ENCODE data around the gene CYP2U1.

The CYP2U1 gene

DNA sequence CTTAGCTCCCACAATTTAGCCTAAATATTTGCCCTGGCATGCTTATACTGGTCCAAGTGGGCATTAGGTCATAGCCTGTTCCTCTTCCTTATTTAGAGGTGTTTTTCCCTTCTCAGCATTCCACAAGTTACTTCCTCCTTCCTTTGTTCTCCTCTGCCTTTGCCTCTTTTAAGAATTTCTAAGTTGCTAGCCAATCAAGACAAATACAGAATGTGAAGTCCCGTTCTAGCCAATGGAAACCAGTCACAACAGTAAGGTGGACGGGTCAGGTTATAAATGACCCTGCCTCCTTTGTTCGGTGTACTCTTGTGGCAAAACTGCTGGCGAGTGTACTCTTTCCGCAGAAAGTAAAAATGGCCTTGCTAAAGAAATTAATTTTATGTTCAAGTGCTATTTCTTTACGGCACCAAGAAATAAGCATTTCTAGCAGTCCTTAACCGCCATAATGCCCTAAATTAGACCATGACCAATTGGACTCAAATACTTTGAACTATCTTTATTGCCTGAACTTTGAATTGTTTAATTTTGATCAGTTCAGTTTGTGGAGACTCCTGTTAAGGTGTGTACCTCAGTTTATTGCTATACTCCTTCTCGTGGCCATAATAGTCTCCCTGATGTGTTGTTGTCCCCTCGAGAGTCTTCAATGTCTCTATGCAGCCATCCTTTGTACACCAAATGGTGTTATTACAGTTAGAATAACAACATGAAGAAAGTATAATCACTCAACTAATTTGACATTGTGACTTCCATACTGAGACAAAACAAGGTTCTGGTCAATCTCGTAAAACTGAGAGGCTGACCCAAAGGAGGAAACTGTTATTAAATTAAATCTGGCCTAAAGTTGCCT, 56.8 kb downstream of the CYP2U1 start:
- DNase-seq: no peak

DNA sequence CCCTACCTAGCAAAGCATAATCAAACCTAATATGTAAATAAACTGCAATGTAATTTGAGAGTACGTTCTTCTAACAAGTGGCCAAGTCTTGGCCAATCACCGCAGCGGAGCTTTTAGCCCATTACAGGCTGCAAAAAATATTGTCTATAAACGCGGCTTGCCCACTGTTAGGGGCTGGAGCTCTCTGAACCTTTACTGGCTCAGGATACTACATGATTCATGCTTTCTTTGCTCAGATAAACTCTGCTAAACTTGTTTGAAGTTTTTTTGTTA, 57.4 kb downstream of the CYP2U1 start:
- DNase-seq: no peak

DNA sequence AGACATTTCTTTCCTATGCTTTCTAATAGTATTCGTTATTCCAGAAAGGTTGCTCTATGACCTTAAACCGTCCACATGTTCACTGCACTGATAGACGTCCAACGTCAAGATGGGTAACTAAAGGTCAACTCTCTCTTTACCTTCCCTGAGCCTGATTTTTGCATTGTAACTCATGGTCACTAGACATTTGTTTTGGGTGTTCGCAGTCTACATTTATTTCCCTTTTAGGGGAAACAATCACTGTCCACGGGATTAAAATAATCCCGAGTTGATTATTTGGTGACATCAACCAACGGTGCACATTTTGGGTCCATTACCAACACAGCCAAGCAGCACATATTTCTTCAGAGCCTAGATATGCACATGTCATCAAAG, 57.8 kb downstream of the CYP2U1 start:
- DNase-seq: no peak

DNA sequence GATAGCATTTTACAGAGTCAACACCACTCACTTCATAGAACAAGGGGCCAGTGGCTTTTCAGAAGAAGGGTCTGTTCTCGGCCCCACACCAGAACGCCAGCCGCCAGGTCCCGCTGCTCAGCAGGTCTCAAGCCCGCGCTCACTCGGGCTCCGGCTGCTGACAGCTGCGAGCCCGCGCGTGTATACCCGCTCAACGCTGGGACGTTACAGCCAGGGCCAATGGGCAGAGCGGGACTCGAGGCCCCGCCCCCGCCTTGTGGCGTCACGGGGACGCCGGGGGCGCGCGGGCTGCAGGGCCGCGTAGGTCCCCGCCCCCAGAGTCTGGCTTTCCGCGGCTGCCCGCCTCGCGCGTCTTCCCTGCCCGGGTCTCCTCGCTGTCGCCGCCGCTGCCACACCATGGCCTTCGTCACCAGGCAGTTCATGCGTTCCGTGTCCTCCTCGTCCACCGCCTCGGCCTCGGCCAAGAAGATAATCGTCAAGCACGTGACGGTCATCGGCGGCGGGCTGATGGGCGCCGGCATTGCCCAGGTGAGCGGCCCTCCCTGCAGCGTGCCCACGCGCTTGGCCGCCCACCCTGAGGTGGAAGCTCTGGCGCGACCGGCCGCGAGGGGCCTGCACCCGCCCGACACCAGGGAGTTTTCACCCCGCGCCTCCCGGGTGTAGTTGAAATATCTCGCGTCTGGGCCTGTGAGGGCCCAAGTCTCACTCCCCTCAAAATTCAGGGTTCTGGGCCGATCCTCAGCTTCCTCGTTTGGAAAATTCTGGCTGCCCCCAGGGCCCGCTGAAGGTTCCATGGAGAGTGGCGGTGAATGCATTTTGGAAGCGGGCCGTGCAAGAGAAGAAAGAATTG, 58.4 kb downstream of the CYP2U1 start, which contains the start of gene HADH:
HADH (plus strand) TSS at position 353 of the 850 bp plus-strand sequence; CDS start at position 397, 44 bp downstream.
- DNase-seq: peak; percentile 86 to 97 (median 90)

DNA sequence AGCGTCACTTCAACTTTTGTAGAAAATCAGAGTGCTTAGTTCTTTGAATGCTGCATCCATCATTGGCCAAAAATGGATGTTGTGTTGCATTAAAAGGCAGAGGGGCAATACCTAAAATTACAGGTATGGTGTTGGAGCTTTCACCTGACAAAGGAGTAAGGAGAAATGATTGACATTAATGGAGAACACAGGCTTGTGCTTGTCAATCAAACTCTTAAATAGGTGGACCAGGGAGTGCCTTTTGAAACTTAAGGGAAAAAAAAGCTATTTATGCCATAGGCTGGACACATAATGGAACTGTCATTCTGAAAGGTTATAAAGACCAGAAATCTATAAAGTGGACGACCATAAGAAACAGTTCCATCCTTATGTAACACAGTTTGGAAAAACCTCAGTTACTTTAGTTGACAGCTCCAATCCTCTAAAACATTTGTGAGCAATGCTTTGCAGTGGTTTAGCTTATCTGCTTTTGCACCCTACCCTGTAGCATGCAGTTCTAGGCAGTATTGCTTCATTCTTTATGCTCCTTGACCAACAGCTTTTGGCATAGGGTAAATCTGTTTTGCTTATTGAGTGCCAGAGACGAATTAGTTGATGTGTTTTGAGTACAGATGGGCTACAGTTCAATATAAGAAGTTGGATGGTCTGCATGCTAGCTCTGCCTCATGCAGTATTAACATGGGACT, 60.7 kb downstream of the CYP2U1 start:
- no peak for DNase-seq

DNA sequence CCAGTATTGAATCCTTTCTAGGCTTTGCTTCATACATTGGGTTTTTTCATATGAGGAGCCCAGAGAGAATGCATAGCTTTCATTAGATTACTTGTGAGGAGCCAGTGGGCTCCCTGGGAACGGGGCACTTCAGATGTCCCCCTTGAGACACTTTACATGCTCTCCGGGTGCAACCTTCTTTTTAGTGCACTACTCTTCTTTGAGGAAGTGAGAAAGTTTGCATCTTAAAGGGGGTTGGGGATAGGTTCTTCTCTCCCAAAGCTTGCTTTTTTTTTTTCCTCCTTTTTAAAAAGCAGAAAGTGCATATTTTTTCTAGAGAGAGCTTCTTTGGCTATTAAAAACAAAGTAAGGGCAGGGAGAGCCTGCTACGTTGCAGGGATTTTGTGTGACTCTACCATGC, 62.6 kb downstream of the CYP2U1 start:
- no peak for DNase-seq

DNA sequence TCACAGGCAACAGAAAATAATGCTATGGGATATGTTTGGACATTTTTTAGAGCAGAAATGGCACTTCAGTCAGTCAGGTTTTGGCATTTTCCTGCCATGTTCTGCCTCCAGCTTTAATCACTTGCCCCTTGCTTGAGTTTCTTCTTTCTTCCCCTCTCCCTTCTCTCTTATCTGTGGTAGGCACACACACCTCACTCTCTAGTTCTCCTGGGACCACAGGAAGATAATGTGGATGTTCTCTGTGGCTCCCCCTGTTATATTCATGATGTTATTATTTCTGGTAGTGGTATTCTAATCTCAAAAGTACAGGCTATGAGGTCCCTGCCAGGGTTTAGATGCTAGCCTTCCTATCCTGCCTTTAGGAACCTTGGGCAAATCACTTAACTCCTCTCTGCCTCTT, 63.5 kb downstream of the CYP2U1 start:
- no peak for DNase-seq

DNA sequence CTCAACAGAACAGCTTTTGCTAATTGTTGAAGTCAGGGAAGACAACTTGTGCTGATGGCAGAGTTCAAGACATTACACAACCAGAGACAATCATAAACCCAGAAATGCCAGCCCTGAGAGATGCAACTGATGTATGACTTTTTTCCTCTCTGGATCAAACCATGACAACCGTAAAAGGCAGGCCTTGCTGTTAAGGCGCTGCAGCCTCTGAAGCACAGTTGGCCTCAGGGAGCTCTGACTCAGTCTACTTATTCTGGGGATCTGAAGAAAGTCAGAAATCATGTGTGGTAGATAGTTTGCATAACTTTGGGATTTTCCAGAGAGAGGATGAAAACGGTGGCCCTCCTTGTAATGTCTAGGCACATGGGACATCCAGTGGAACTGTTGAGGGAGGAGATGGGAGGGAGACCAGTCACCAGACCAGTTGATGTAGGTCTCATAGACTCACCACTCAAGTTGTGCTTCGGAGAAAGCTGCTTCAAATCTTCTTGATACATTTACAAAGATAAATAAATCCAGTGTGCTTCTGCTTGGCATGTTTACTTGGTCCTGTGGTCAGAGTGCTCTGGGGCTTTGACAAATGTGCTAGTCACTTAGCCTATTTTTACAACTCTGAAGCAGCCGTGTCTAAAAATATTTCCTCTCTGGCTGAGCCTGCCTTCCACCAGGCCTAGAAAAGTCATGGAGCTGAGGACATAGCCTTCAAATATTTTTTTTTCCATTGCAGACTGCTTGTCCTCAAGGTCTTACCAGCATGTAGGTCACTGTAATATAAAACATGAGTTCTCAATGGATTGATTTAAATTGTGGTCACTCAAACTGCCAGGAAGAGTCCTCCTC, 65.8 kb downstream of the CYP2U1 start:
- DNase-seq: no peak

DNA sequence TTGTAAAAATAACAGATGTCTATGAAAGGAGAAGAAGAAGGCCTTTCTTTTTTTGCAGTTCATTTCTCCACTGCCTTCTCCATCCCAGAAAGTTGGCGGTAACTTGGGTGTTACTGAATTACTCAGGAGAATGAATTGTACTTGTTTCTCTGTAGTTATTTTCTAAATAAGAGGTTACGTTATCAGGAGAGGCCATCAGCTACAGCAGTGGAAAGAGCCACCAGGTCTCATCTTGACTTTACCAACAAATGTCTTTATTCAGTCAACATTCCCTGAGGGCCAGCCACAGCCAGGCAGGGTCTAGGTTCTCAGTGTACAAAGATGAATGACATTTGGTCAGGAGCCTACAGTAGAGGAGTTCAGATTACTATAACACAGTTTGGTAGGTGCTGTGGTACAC, 66.4 kb downstream of the CYP2U1 start:
- no peak for DNase-seq

DNA sequence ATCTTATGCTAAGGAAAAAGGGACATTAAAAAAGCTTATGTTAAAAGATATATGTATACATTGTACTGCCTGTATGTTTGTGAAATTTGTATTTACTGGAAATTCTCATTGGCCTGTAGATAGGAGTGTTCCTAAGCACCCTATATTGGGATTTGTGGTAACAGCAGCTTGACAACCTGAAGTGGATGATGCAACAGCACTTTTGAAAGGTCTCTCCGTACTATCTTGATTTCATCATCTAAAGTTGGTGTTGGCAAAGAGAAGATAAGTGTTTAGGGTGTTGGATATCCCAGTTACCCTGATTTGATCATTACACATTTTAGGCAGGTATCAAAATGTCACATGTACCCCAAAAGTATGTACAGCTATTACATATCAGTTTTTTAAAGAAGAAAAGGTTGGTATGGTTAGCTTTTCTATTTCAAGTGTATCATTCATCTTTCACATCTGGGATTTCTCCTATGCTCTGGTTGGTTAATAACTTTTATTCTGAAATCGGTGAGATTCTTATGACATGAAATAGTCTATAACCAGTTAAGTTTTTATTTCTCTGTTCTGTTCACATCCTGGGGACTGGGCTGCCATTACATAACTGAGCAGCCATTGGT, 68.7 kb downstream of the CYP2U1 start:
- no peak for DNase-seq

DNA sequence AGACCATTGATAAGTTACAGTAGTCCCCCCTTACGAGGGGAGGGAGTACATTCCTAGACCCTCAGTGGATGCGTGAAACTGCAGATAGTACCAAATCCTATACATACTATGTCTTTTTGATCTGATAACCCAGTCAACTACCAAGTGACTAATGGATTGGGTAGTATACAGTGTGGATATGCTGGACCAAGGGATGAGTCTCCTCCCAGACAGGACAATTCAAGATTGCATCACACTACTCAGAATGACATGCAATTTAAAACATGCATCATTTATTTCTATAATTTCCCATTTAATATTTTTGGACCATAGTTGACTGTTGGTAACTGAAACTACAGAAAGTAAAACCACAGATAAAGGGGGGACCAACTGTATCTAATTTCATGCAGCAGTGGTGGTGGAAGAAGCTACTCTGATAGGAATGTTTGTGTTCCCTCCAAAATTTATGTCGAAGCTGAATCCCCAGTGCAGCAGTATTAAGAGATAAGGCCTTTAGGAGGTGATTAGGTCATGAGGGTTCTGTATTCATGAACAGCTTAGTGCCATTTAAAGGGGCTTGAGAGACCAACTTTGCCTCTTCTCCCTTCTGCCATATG, 70.3 kb downstream of the CYP2U1 start:
- DNase-seq: no peak
